GM10266 (cell line): ENCODE results near the gene HAND1.

ENCODE experiments used
- DNase-seq: peaks from one replicate; pipeline ENCODE4 v3.0.0; 2012; ENCODE audit errors: extremely low spot score
- CTCF ChIP-seq: IDR thresholded peaks from 2 replicates; pipeline ENCODE4 v1.5.1; 2012; ENCODE audit warnings: mild to moderate bottlenecking, low read depth; ENCODE audit not compliant: control insufficient read depth, insufficient read depth; ENCODE audit errors: missing control alignments

Gene HAND1

DNA sequence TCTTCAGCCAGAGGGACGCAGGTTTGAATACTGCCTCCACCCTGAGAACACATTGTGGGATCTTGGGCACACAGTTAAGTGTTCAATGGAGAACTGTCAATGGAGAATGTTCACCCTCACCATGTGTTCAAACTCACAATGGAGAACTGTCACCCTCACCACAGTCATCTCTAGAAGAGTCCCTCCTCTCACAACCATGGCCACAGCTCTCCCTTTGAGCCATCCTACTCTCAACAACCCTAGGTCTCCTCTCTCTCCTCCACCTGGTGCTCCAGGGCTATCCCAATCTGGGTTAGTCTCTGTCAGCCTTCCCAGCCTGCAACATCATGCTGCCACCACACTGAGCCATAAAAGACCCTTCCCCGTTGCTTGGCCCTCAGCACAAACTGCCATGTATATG, 36.3 kb upstream of the HAND1 start:
- TF ChIP-seq CTCF: no peak
- no peak for DNase-seq

DNA sequence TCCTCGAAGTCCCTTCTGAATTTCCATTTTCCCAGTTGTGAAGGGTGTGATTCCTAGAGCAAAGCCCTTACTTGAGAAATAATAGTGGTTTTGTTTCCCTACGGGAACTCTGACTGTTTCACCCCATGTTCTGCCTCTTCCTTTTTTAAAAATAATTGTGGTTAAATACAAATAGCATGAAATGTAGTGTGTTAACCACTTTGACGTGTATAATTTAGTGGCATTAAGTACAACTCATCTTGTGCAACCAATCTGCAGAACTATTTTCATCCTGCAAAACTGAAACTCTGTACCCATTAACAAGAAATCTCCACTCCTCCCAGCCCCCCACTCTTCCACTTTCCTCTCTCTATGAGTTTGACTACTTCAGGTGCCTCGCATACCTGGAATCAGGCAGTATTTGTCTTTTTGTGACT, 35.6 kb upstream of the HAND1 start:
- TF ChIP-seq CTCF: no peak
- DNase-seq: no peak

DNA sequence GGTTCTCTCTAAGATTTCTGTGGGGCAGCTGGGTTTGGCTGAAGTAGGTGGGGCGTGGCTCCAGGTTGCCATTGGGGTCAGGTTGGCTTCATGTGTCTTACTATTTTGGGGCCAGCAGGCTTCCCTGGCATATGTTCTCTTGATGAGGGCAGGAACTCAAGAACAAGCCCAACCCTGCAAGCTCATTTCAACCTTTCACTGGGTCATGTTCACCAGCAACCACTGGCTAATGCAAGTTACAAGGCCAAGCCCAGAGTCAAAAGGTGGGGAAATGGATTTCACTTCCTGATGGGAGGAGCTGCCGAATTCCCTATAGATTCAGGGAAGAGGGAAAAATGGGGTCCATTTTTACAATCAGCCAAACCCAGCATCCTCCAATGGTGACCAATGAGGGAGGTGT, 34.0 kb upstream of the HAND1 start:
- DNase-seq: no peak
- TF ChIP-seq CTCF: no peak

DNA sequence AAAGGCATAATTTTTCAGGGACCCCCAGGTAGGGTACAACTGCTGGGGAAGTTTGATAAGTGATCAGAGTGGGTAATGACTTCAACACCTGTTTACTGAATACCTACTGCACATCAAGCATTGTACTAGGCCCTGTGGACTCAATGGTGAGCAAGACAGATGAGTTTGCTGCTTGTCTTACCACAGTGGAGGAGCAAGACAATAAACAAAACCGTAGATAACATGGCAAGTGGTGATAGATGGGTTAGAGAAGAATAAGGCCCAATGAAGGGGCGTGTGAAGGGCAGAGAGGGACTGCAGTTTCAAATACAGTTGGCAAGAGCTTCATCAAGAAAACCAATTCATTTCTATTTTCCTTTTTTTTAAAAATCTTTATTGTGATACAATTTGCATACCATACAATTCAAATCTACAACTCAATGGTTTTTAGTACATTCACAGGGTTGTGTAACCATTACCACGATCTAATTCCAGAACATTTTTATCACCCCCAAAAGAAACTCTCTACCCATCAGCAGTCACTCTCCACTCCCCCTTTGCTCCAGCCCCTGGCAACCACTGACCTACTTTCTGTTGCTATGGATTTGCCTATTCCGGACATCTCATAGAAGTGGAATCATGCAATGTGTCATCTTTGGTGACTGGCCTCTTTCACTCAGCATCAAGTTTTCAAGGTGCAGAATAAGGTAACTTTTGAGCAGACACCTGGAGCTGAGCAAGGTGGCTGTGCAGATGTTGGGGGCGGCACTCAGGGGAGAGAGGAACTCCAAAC, 31.9 kb upstream of the HAND1 start:
- TF ChIP-seq CTCF: no peak
- no peak for DNase-seq

GRCh38 chr5:154508114-154508513, 30.1 kb upstream of the HAND1 start:
- TF ChIP-seq CTCF: no peak
- DNase-seq: no peak

- DNase-seq: no peak
- no peak for TF ChIP-seq CTCF
These were observed 28.7 kb upstream of the HAND1 start for GRCh38 chr5:154506716-154507080.

GRCh38 chr5:154506049-154506715, 28.2 kb upstream of the HAND1 start:
- TF ChIP-seq CTCF: no peak
- DNase-seq: no peak
